Activated CD8-positive, alpha-beta memory T cell treated with anti-CD3 and anti-CD28 coated beads for 36 hours (primary cell): ENCODE results near the gene COL13A1. TPM values are rescaled to one million over a fixed set of nuclear protein-coding genes. Genes with fewer than 3 reads are reported as not detected.

ENCODE experiments used
- CTCF ChIA-PET: fragments of 350-600 bp; sonication (Branson Sonifier 250); formaldehyde crosslinking; loops from one replicate; lab custom pipeline; 2021; ENCODE audit warnings: antibody characterized with exemption; lab: Charles Lee
- POLR2A ChIA-PET: fragments of 350-600 bp; sonication (Branson Sonifier 250); formaldehyde crosslinking; loops from one replicate; lab custom pipeline; 2021; ENCODE audit warnings: antibody characterized with exemption; lab: Charles Lee
- total RNA-seq, 2 experiments: library from RNA; stranded (reverse); gene quantifications; one replicate each; pipeline ENCODE4 v1.2.3, GENCODE V29; 2021

Gene COL13A1
- total RNA-seq, 2 experiments from 2014 or later: not detected

GRCh38 chr10:69965086-69965485 lies 163.4 kb downstream of the COL13A1 start:
- POLR2A ChIA-PET: no interaction called here
- CTCF ChIA-PET: no interaction called here

- POLR2A ChIA-PET: no interaction called here
Measured at GRCh38 chr10:69965919-69966662, 164.4 kb downstream of the COL13A1 start.

DNA sequence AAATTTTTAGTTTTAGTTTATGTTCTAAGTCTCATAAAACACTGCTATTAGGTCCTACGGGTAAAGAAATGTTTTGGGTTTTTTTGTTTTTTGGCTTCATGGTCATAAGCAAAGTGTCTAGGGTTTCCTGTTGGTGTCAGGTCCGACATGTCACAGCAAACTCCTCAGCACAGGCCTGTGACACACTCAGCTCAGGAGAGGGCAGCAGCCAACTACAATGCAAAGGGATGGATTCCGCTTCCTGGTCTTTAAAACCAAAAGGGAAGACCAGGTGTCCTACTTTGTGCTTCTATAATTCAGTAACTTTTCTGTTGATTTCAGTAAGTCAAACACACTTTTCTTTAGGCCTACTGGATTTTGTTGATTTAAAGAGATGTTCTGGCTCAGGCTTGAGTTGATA lies 167.1 kb downstream of the COL13A1 start:
- CTCF ChIA-PET: no interaction called here
- POLR2A ChIA-PET: no interaction called here

More at GRCh38 chr10:69965919-69966662, 164.4 kb downstream of the COL13A1 start:
- CTCF ChIA-PET: no interaction called here

- CTCF ChIA-PET: interaction anchor here (1.1 kb wide), 1 partner anchor 55 kb away, joined by 3 read pairs; no protein-coding TSS in a partner anchor
Measured at GRCh38 chr10:69969977-69970376, 168.3 kb downstream of the COL13A1 start.

GRCh38 chr10:69972981-69973397 lies 171.3 kb downstream of the COL13A1 start:
- CTCF ChIA-PET: no interaction called here
- POLR2A ChIA-PET: no interaction called here

More at GRCh38 chr10:69969977-69970376, 168.3 kb downstream of the COL13A1 start:
- POLR2A ChIA-PET: no interaction called here

GRCh38 chr10:69973678-69974077 lies 172.0 kb downstream of the COL13A1 start:
- ChIA-PET POLR2A (no interaction called here), CTCF (no interaction called here)

GRCh38 chr10:69974551-69975155 lies 172.9 kb downstream of the COL13A1 start:
- CTCF ChIA-PET: no interaction called here
- POLR2A ChIA-PET: no interaction called here

DNA sequence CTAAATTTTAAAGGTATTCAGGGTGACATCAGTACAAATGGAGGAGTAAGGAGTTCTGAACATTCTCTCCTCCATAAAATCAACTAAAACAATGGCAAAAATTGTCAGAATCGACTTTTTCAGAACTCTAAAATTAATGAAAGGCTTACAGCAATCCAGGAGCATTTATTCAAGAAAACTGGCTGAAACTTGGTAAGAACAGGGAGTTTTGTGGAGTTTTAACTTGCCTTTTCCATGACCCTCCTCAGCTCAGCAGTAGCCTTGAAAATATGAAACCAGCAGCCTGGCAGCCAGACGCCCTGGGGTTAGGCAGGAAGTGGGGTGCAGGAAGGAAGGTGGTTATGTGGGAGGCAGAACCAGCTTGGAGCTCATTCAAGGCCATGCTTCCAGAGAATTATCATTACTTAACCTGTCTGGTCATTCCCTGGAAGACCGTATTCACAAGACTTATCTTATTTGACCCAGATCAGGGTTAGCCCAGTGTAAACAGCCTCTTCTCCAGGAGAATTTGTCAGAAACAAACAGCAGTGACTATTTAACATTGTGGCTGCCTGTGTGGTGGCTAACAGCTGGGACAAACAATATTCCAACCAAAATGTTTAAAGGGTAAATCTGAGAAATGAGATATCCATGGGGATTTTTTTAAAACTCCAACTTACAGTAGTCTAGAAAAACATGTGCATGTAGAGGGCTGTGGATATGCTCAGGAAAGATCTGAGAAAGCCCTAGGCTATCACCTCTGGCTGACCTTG lies 175.3 kb downstream of the COL13A1 start:
- ChIA-PET CTCF (no interaction called here), POLR2A (no interaction called here)

DNA sequence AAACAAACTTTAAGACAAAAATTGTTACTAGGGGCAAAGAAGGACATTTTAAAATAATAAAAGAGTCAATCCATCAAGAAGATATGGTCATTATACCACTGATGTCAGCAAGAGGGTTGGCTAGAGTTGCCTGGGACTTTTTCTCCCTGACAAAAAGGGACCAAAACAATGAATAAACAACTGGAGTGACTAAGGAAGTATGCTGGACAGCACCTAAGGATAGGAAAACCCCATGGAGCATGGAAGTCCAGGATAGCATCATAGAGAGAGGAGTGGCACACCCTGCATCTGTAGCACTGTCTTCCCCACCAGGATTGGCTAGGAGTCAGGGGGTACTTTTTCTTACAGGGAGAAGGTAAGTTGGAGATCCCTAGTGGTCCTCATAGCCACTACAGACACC lies 177.5 kb downstream of the COL13A1 start:
- ChIA-PET POLR2A (no interaction called here), CTCF (no interaction called here)

DNA sequence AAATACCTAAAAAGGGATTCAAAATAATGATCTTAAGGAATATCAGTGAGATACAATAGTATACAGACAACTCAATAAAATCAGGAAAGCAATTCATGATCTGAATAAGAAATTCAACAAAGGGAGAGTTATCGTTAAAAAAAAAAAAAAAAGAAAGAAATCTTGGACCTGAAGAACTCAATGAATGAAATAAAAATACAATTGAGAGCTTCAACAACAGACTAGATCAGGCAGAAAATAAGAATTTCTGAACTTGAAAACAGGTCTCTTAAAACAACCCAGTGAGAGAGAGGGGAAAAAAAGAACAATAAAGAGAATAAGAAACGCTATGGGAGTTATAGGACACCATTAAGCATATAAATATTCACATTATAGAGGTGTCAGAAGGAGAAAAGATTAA lies 179.0 kb downstream of the COL13A1 start:
- ChIA-PET POLR2A (no interaction called here), CTCF (no interaction called here)

DNA sequence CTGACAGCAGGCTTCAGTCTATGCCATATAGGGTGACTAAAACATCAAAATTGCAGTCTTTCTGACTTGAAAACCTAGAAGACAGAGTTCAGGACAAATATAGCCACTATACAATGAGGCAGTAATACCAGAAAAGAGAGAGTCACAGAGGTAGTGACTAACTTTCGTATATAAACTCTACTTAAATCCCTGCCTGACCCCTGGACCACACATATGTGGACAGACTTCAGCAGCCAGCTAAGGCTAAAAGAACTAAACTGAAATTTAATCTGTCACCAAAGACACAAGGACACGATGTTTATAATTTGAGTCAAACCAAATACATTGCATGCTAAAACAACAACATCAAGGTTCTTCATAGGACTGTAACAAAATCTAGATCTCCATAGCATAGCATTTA lies 186.4 kb downstream of the COL13A1 start:
- ChIA-PET POLR2A (no interaction called here), CTCF (no interaction called here)

DNA sequence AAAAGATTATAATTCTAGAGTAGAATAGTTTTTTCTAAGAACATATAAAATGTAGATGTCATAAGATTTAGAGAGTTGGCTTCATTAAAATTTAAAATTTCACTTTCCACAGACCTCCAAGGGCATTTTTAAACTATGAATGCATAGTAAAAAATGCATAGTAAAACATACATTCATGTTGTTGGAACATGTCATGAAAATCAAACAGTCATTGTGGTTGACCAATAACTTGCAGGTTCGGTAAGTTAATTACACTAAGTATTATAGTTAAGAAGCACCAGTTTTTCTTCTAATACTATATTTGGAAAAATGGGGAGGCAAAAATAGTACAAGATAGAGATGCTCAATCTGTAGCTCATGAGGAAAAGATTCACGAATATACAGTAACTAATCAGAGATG lies 189.4 kb downstream of the COL13A1 start:
- ChIA-PET POLR2A (no interaction called here), CTCF (no interaction called here)

GRCh38 chr10:69994262-69994661 lies 192.6 kb downstream of the COL13A1 start:
- POLR2A ChIA-PET: no interaction called here
- CTCF ChIA-PET: interaction anchor here (0.6 kb wide), 1 partner anchor 638 kb away, joined by 4 read pairs; no protein-coding TSS in a partner anchor

- CTCF ChIA-PET: no interaction called here
- POLR2A ChIA-PET: no interaction called here
Measured at GRCh38 chr10:69996611-69997010, 194.9 kb downstream of the COL13A1 start.

DNA sequence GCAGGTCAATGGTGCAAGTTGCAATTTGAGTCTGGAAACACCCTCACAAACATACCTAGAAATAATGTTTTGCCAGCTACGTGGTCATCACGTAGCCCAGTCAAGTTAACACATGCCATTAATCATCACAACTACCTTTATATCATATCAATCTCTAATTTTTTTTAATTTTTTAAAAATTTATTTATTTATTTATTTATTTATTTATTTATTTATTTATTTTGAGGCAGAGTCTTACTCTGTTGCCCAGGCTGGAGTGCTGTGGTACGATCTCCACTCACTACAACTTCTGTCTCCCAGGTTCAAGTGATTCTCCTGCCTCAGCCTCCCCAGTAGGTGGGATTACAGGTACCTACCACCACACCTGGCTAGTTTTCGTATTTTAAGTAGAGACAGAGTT lies 198.6 kb downstream of the COL13A1 start:
- CTCF ChIA-PET: no interaction called here
- POLR2A ChIA-PET: interaction anchor here (0.5 kb wide), 1 partner anchor 81 kb away, joined by 5 read pairs; no protein-coding TSS in a partner anchor

DNA sequence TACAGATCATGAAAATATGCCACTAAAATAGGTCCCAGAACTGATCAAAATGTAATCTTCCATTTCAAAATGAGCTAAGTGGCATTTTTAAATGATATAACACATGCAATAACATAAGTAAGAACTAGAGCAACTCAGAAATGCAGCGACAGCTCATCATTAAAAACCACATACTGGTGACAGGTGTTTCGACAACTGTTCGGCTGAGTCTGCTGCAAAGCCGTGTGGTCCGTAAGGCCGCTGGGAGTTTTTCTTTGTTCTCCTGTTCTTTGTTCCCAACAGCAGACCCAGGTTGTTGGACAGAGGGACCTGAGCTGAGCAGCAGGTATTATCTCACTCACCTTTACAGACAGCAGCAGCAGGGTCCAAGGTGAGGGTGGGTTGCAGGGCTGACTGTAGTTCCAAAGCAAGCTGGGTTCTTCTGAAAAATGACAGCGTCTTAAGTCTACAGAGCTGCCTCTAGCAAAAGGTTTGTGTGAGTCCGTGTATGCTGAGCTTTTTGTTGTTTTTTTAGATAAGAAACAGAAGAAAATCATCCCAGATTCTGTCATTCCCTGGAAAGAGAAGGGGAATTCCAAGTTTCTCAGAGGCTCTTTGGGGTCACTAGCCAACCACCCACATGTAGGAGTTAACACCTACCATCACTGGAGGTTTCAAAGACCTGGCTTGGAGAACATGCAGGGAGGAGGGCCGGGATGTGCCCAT lies 205.6 kb downstream of the COL13A1 start:
- POLR2A ChIA-PET: no interaction called here
- CTCF ChIA-PET: no interaction called here
